ENCODE results near the gene AOC2. TPM values are rescaled to one million over a fixed set of nuclear protein-coding genes. Genes with fewer than 3 reads are reported as not detected.
A peak's percentile ranks its signal among the peaks of the same experiment; 100 is the strongest.

Gene AOC2
- total RNA-seq, 1 experiment from 2014 or later = 11.0 TPM

DNA sequence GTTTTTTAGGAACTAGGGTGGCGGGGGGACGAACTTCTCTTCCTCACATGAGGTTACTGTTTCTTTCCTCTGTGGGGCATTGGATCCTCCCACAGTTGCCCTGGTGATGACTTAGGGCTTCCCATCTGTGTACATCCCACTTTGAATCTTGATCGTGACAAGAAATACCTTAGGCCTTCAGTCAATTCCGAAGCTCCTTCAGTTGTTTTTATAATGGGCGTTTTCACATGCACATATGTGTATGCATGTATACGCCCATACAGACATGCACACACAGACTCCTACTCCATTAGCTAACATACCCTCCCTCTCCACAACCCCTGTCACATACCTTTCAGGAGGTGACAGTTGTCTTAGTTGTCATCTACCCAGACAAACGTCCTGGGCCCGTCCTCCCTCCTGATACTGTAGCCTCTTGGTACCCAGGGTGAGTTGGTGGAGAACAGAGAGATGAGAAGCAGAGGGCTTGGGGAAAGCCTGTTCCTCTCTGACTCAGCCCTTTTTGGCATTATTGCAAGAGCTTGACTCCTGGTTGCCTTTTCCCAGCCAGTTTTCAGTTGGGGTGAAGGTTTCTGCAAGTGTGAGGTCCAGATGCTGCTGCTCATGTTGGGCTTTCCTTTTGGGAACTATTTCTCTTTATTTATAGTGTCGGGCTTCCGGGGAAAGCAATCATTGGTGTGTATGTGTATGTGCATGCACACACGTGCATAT lies 2.2 kb upstream of the AOC2 start:
- Mint-ChIP-seq H3K27ac (no peak overlapping the region), H3K27me3 (ENCODE audit: low read depth) (no peaks in the 10 kb centered on the region), H3K36me3 (peaks cover 71% of the 10 kb centered on the region), H3K4me1 (no peaks in the 10 kb centered on the region), H3K9me3 (no peaks in the 10 kb centered on the region), H3K4me3 (no peak overlapping the region)
- CTCF ChIA-PET = interaction anchor here (1.0 to 4.5 kb wide), 9 partner anchors 18 to 97 kb away, joined by 3 to 52 read pairs (median 6); partner anchors contain the start of genes BECN1 and WNK4
- TF ChIP-seq TEAD1 (CRISPR knock-in tag; IDR thresholded peaks at IDR 0.05) (no peak), TEAD4 (CRISPR knock-in tag; IDR thresholded peaks at IDR 0.05) (no peak), HMGXB4 (CRISPR knock-in tag; IDR thresholded peaks at IDR 0.05) (no peak), ERG (CRISPR knock-in tag; IDR thresholded peaks at IDR 0.05) (no peak), RORB (CRISPR knock-in tag; IDR thresholded peaks at IDR 0.05) (no peak), SP1 (CRISPR knock-in tag; conservative IDR thresholded peaks at IDR 0.05) (no peak), NFE2L1 (CRISPR knock-in tag; IDR thresholded peaks at IDR 0.05) (no peak), ARID4B (CRISPR knock-in tag; IDR thresholded peaks at IDR 0.05; ENCODE audit: borderline replicate concordance) (no peak), ZNF317 (CRISPR knock-in tag; IDR thresholded peaks at IDR 0.05; ENCODE audit: borderline replicate concordance, low read depth) (no peak)
- TF ChIP-seq, protein P1, sequence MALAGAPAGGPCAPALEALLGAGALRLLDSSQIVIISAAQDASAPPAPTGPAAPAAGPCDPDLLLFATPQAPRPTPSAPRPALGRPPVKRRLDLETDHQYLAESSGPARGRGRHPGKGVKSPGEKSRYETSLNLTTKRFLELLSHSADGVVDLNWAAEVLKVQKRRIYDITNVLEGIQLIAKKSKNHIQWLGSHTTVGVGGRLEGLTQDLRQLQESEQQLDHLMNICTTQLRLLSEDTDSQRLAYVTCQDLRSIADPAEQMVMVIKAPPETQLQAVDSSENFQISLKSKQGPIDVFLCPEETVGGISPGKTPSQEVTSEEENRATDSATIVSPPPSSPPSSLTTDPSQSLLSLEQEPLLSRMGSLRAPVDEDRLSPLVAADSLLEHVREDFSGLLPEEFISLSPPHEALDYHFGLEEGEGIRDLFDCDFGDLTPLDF (CRISPR knock-in tag; IDR thresholded peaks at IDR 0.05) = no peak
- TF ChIP-seq, protein P2, sequence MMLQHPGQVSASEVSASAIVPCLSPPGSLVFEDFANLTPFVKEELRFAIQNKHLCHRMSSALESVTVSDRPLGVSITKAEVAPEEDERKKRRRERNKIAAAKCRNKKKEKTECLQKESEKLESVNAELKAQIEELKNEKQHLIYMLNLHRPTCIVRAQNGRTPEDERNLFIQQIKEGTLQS (CRISPR knock-in tag; conservative IDR thresholded peaks at IDR 0.05) = no peak
- DNase-seq (ENCODE audit: low spot score) (no peak), ATAC-seq (no peak)
- POLR2A ChIA-PET = no interaction called here

DNA sequence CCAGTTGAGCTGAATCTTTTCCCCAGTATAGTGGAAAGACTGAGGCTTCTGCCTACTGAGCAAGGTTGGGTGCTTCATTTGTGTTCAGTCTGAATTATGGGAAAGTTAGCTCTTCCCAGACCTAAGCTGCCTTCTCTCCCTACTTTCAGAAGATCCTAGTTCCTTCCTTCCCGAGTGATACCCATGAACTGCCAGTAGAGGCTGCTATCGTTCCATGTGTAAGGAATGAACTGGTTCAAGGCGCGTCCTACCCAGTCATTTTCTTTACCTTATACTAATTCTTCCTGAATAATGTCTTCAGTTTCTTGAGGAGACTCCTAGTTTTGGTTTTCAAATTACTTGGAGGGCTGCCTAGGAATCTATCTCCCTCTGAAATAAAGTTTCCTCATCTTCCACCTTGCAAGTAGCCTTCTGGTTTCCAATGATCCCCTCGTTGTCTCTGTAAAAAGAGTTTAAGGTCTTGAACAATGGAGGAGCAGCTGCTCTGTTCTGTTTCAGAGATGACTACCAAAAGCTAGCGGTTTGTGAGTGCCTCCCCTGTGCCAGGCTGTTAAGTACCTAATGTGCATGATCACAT lies 934 bp upstream of the AOC2 start:
- peak; percentile 74 for ATAC-seq
- no peak overlapping the region for H3K27ac Mint-ChIP-seq
- no peak overlapping the region for H3K4me3 Mint-ChIP-seq
- ChIA-PET CTCF (interaction anchor here (0.6 to 4.5 kb wide), 30 partner anchors 8 to 265 kb away, joined by 3 to 52 read pairs (median 4); partner anchors contain the start of genes BECN1, PSME3, RPL27 and WNK4), POLR2A (no interaction called here)
- no peaks in the 10 kb centered on the region for H3K9me3 Mint-ChIP-seq
- no peaks in the 10 kb centered on the region for H3K4me1 Mint-ChIP-seq
- DNase-seq (ENCODE audit: low spot score) = peak; percentile 46
- TF ChIP-seq ZNF671 (CRISPR knock-in tag; IDR thresholded peaks at IDR 0.05) = no peak
- no peak for TF ChIP-seq RORB (CRISPR knock-in tag; IDR thresholded peaks at IDR 0.05)
- peak; percentile 67 for TF ChIP-seq CTCF (IDR thresholded peaks at IDR 0.05)
- TF ChIP-seq ZNF138 (CRISPR knock-in tag; conservative IDR thresholded peaks at IDR 0.05) = no peak
- peaks cover 62% of the 10 kb centered on the region for H3K36me3 Mint-ChIP-seq
- H3K27me3 Mint-ChIP-seq (ENCODE audit: low read depth) = no peaks in the 10 kb centered on the region
